ENCODE data around the gene TMEM234. TPM values are rescaled to one million over a fixed set of nuclear protein-coding genes. Genes with fewer than 3 reads are reported as not detected.
A peak's percentile ranks its signal among the peaks of the same experiment; 100 is the strongest.

TMEM234 gene
- total and polyA plus RNA-seq, 10 of the 15 experiments (the other 5 are each of a cell fraction or from before 2014, with no cell fraction given), result 2.9 to 10.9 (median 6.4) TPM

DNA sequence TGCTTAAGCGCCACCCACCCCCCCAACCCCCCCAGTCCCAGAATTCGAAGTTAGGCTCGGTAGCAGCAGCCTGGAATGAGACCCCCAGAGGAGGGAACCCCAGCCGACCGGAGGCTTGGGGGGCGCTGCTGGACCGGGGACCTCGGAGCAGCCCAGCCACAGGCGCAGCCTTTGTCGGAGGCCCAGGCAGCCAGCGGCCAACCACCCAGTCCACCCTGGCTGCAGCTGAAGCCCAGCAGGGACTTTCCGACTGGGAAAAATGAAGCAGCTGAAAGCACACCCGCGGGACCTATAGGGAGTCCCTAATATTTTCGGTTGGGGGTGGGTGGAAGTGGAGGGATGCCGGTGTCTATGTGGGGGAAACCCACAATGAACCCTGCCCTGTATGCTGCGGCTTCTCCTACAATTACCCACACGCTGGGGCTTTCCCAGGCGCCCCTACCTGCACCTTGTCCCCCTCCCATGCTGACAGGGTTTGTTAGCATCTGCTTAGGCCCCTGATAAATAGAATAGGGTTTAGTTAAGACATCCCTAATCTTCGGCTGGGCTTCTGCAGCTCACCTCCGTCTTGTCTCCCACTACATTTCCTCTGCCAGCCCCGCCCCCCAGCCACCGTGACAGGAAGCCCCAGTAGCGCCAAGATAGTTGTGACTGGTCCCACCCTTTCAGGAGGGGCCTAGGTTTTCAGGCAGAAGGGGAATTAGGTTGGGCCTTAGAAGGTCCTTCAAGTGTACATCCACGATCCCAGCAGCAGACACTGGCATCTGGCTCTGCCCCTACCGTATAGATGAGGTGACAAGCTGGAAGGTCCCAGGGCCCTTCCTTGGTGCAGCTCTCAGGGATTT, 20.9 kb downstream of the TMEM234 start (continued):
- TF ChIP-seq HDAC6 (IDR thresholded peaks at IDR 0.05; ENCODE audit: unreplicated experiment) (no peak), CEBPB (IDR thresholded peaks at IDR 0.05; ENCODE audit: borderline replicate concordance in 1 of 2, low read depth in 2 of 2, low read length in 2 of 2) (no peak), NBN (IDR thresholded peaks at IDR 0.05) (0 out of 2 replicates have a peak, but pooled peaks have one; percentile 26), EZH2 (IDR thresholded peaks at IDR 0.05; ENCODE audit: borderline replicate concordance, control insufficient read depth, low read depth, low read length) (no peak), EP300 (IDR thresholded peaks at IDR 0.05; ENCODE audit: borderline replicate concordance in 1 of 2, control insufficient read depth in 1 of 2, low read depth in 2 of 2, low read length in 2 of 2) (peak; percentile 22 to 23; a peak in 1 of 4 replicates), SREBF1 (IDR thresholded peaks at IDR 0.05; ENCODE audit: low read length) (no peak), BHLHE40 (IDR thresholded peaks at IDR 0.05; ENCODE audit: borderline replicate concordance in 1 of 2, low read depth in 2 of 2, low read length in 1 of 2) (no peak; a peak in 2 of 4 replicates), MTA2 (IDR thresholded peaks at IDR 0.05; ENCODE audit: low read depth) (no peak), CBX3 (IDR thresholded peaks at IDR 0.05; ENCODE audit: borderline replicate concordance, low read depth) (no peak), SMAD5 (IDR thresholded peaks at IDR 0.05; ENCODE audit: low read depth) (no peak), ZNF384 (IDR thresholded peaks at IDR 0.05; ENCODE audit: borderline replicate concordance, low read depth, low read length) (no peak), CHD1 (IDR thresholded peaks at IDR 0.05; ENCODE audit: low read depth, low read length) (no peak), POLR2AphosphoS5 (IDR thresholded peaks at IDR 0.05; ENCODE audit: low read length) (peak; percentile 47; the same call in 1 of the 2 replicates)
- TF ChIP-seq, protein P1, sequence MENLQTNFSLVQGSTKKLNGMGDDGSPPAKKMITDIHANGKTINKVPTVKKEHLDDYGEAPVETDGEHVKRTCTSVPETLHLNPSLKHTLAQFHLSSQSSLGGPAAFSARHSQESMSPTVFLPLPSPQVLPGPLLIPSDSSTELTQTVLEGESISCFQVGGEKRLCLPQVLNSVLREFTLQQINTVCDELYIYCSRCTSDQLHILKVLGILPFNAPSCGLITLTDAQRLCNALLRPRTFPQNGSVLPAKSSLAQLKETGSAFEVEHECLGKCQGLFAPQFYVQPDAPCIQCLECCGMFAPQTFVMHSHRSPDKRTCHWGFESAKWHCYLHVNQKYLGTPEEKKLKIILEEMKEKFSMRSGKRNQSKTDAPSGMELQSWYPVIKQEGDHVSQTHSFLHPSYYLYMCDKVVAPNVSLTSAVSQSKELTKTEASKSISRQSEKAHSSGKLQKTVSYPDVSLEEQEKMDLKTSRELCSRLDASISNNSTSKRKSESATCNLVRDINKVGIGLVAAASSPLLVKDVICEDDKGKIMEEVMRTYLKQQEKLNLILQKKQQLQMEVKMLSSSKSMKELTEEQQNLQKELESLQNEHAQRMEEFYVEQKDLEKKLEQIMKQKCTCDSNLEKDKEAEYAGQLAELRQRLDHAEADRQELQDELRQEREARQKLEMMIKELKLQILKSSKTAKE (IDR thresholded peaks at IDR 0.05; ENCODE audit: low read depth, poor library complexity, severe bottlenecking), result peak; percentile 47
- TF ChIP-seq, protein P2, sequence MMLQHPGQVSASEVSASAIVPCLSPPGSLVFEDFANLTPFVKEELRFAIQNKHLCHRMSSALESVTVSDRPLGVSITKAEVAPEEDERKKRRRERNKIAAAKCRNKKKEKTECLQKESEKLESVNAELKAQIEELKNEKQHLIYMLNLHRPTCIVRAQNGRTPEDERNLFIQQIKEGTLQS (IDR thresholded peaks at IDR 0.05; ENCODE audit: borderline replicate concordance, extremely low read depth, low read depth, low read length), result no peak
- TF ChIP-seq, protein P3, sequence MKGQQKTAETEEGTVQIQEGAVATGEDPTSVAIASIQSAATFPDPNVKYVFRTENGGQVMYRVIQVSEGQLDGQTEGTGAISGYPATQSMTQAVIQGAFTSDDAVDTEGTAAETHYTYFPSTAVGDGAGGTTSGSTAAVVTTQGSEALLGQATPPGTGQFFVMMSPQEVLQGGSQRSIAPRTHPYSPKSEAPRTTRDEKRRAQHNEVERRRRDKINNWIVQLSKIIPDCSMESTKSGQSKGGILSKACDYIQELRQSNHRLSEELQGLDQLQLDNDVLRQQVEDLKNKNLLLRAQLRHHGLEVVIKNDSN (IDR thresholded peaks at IDR 0.05; ENCODE audit: borderline replicate concordance, extremely low read length, insufficient read depth, low read depth, low read length), result no peak
- TF ChIP-seq, protein P4, sequence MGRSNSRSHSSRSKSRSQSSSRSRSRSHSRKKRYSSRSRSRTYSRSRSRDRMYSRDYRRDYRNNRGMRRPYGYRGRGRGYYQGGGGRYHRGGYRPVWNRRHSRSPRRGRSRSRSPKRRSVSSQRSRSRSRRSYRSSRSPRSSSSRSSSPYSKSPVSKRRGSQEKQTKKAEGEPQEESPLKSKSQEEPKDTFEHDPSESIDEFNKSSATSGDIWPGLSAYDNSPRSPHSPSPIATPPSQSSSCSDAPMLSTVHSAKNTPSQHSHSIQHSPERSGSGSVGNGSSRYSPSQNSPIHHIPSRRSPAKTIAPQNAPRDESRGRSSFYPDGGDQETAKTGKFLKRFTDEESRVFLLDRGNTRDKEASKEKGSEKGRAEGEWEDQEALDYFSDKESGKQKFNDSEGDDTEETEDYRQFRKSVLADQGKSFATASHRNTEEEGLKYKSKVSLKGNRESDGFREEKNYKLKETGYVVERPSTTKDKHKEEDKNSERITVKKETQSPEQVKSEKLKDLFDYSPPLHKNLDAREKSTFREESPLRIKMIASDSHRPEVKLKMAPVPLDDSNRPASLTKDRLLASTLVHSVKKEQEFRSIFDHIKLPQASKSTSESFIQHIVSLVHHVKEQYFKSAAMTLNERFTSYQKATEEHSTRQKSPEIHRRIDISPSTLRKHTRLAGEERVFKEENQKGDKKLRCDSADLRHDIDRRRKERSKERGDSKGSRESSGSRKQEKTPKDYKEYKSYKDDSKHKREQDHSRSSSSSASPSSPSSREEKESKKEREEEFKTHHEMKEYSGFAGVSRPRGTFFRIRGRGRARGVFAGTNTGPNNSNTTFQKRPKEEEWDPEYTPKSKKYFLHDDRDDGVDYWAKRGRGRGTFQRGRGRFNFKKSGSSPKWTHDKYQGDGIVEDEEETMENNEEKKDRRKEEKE (IDR thresholded peaks at IDR 0.05), result no peak
- TF ChIP-seq, protein P5, sequence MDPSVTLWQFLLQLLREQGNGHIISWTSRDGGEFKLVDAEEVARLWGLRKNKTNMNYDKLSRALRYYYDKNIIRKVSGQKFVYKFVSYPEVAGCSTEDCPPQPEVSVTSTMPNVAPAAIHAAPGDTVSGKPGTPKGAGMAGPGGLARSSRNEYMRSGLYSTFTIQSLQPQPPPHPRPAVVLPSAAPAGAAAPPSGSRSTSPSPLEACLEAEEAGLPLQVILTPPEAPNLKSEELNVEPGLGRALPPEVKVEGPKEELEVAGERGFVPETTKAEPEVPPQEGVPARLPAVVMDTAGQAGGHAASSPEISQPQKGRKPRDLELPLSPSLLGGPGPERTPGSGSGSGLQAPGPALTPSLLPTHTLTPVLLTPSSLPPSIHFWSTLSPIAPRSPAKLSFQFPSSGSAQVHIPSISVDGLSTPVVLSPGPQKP (IDR thresholded peaks at IDR 0.05; ENCODE audit: low read depth, low read length), result no peak
- TF ChIP-seq, protein P6, sequence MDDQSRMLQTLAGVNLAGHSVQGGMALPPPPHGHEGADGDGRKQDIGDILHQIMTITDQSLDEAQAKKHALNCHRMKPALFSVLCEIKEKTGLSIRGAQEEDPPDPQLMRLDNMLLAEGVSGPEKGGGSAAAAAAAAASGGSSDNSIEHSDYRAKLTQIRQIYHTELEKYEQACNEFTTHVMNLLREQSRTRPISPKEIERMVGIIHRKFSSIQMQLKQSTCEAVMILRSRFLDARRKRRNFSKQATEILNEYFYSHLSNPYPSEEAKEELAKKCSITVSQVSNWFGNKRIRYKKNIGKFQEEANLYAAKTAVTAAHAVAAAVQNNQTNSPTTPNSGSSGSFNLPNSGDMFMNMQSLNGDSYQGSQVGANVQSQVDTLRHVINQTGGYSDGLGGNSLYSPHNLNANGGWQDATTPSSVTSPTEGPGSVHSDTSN (IDR thresholded peaks at IDR 0.05; ENCODE audit: insufficient replicate concordance, low read depth, low read length), result no peak

Data from GM12878 (cell line).